Fibroblast of lung (primary cell): ENCODE results near the gene ZNF69. TPM values are rescaled to one million over a fixed set of nuclear protein-coding genes. Genes with fewer than 3 reads are reported as not detected.

Experiments used
- DNase-seq, 2 donors: peaks; one replicate each; pipeline versions ENCODE4 v3.0.0 to v3.0.0-alpha.2; 2010; ENCODE audit warnings: low read depth in 2 of 2
- H2AFZ ChIP-seq: 2 replicates; pipeline ENCODE4 v1.5.1; 2012; ENCODE audit warnings: low read length, control low read depth, inconsistent platforms
- H3K27ac ChIP-seq: 2 replicates; pipeline ENCODE4 v1.5.1; 2011; ENCODE audit warnings: low read length, control low read depth; ENCODE audit not compliant: insufficient read depth
- H3K27me3 ChIP-seq: 2 replicates; pipeline ENCODE4 v1.5.1; 2011; ENCODE audit warnings: mild to moderate bottlenecking, low read length; ENCODE audit not compliant: control insufficient read depth, insufficient read depth
- H3K36me3 ChIP-seq: 2 replicates; pipeline ENCODE4 v1.5.1; 2011; ENCODE audit warnings: low read length; ENCODE audit not compliant: control insufficient read depth, insufficient read depth
- H3K4me1 ChIP-seq: 2 replicates; pipeline ENCODE4 v1.5.1; 2011; ENCODE audit warnings: low read length; ENCODE audit not compliant: control insufficient read depth, insufficient read depth; ENCODE audit errors: extremely low read depth
- H3K4me2 ChIP-seq: 2 replicates; pipeline ENCODE4 v1.5.1; 2011; ENCODE audit warnings: low read length, control low read depth; ENCODE audit not compliant: insufficient read depth; ENCODE audit errors: extremely low read depth
- H3K4me3 ChIP-seq, 4 experiments: fragments of 200-600 bp in 1 of 4; sonication (generic) in 1 of 4; replicated peaks in 1 of 4; 2 replicates each; pipeline ENCODE4 v1.5.1; 2011 to 2016; ENCODE audit warnings: low read length in 4 of 4, low read depth in 3 of 4, mild to moderate bottlenecking in 3 of 4, control low read depth in 2 of 4, inconsistent platforms in 1 of 4, mixed read lengths in 1 of 4; ENCODE audit not compliant: insufficient read depth in 1 of 4; ENCODE audit errors: control extremely low read depth in 1 of 4
- H3K79me2 ChIP-seq: 2 replicates; pipeline ENCODE4 v1.5.1; 2012; ENCODE audit warnings: mild to moderate bottlenecking, low read length, inconsistent platforms; ENCODE audit not compliant: control insufficient read depth, insufficient read depth
- H3K9ac ChIP-seq: 2 replicates; pipeline ENCODE4 v1.5.1; 2011; ENCODE audit warnings: mild to moderate bottlenecking, low read length, control low read depth; ENCODE audit not compliant: insufficient read depth
- H3K9me3 ChIP-seq: 2 replicates; pipeline ENCODE4 v1.5.1; 2012; ENCODE audit warnings: low read depth, low read length; ENCODE audit not compliant: control insufficient read depth, insufficient read depth
- H4K20me1 ChIP-seq: 2 replicates; pipeline ENCODE4 v1.5.1; 2011; ENCODE audit warnings: low read length; ENCODE audit not compliant: control insufficient read depth, insufficient read depth; ENCODE audit errors: extremely low read depth
- EZH2 ChIP-seq: IDR thresholded peaks from 2 replicates; pipeline ENCODE4 v1.5.1; 2012; ENCODE audit warnings: low read length, control low read depth, mild to moderate bottlenecking; ENCODE audit errors: missing control alignments
- polyA plus RNA-seq, 2 donors: library from polyadenylated mRNA; depleted of rRNA in 1 of 2; stranded (reverse) in 1 of 2; unstranded in 1 of 2; fragments of >200 nt; gene quantifications; 2 replicates each; pipeline ENCODE4 v1.2.1, GENCODE V29; 2011 to 2012; ENCODE audit warnings: missing spikeins in 1 of 2
- total RNA-seq: library from RNA; depleted of rRNA; stranded (reverse); fragments of >200 nt; gene quantifications from 2 replicates; pipeline ENCODE4 v1.2.1, GENCODE V29; 2014
- TF ChIP-seq, protein P1 (sequence below), 2 donors: IDR thresholded peaks in 1 of 2; conservative IDR thresholded peaks in 1 of 2; 1 replicate in 1 of 2; 2 replicates in 1 of 2; pipeline ENCODE4 v1.5.1; 2011 to 2012; ENCODE audit warnings: low read length in 2 of 2, control low read depth in 1 of 2, inconsistent platforms in 1 of 2, low read depth in 1 of 2, mild to moderate bottlenecking in 1 of 2

Gene ZNF69
- total and polyA plus RNA-seq, 2 donors (not counting 1 experiment from before 2014, with no cell fraction given) = 1.7 to 7.1 TPM

DNA sequence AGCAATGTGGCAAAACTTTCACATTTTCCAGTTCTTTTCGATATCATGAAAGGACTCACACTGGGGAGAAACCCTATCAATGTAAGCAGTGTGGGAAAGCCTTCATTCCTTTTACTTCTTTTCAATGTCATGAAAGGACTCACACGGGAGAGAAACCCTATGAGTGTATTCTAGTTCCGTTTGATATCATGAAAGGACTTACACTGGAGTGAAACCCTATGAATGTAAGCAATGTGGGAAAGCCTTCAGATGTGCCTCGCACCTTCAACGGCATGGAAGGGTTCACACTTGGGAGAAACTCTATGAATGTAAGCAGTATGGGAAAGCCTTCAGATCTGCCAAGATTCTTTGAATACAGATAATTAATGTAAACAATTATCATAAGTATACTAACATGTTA is 62.7 kb downstream of the ZNF69 start:
- Histone ChIP-seq H4K20me1 (no peaks in the 10 kb centered on the region), H3K4me2 (no peak overlapping the region), H3K27ac (no peak overlapping the region), H3K36me3 (peaks cover 5% of the 10 kb centered on the region), H3K79me2 (no peaks in the 10 kb centered on the region), H3K27me3 (no peaks in the 10 kb centered on the region), H3K4me3 (no peak overlapping the region), H3K4me1 (no peaks in the 10 kb centered on the region), H3K9ac (no peak overlapping the region), H2AFZ (no peak overlapping the region), H3K9me3 (peaks cover 20% of the 10 kb centered on the region)
- TF ChIP-seq, protein P1, sequence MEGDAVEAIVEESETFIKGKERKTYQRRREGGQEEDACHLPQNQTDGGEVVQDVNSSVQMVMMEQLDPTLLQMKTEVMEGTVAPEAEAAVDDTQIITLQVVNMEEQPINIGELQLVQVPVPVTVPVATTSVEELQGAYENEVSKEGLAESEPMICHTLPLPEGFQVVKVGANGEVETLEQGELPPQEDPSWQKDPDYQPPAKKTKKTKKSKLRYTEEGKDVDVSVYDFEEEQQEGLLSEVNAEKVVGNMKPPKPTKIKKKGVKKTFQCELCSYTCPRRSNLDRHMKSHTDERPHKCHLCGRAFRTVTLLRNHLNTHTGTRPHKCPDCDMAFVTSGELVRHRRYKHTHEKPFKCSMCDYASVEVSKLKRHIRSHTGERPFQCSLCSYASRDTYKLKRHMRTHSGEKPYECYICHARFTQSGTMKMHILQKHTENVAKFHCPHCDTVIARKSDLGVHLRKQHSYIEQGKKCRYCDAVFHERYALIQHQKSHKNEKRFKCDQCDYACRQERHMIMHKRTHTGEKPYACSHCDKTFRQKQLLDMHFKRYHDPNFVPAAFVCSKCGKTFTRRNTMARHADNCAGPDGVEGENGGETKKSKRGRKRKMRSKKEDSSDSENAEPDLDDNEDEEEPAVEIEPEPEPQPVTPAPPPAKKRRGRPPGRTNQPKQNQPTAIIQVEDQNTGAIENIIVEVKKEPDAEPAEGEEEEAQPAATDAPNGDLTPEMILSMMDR (conservative IDR thresholded peaks at IDR 0.05 in 1 of 2, IDR thresholded peaks at IDR 0.05 in 1 of 2; ENCODE audit: low read depth in 1 of 2, low read length in 2 of 2) = no peak
- no peak for TF ChIP-seq EZH2
- no peak for DNase-seq

Other genes starting within 250 kb of the ZNF69 start
- 4.9 and 5.3 TPM in 2 replicates for gene ZNF823, start 148.8 kb upstream of the ZNF69 start, total RNA-seq
- 3.3 and 3.4 TPM in 2 replicates for gene ZNF823, start 148.8 kb upstream of the ZNF69 start, polyA plus RNA-seq
- gene ZNF441, start 120.8 kb upstream of the ZNF69 start, total RNA-seq = 11.8 and 21.1 TPM in 2 replicates
- gene ZNF441, start 120.8 kb upstream of the ZNF69 start, polyA plus RNA-seq = 3.2 and 5.4 TPM in 2 replicates
- 3.3 and 5.8 TPM in 2 replicates for gene ZNF491, start 89.3 kb upstream of the ZNF69 start, total RNA-seq
- 1.2 and 1.7 TPM in 2 replicates for gene ZNF491, start 89.3 kb upstream of the ZNF69 start, polyA plus RNA-seq
- gene ZNF440, start 73.5 kb upstream of the ZNF69 start, total RNA-seq = 6.9 and 11.1 TPM in 2 replicates
- 3.7 and 4.6 TPM in 2 replicates for gene ZNF440, start 73.5 kb upstream of the ZNF69 start, polyA plus RNA-seq
- 4.9 and 9.4 TPM in 2 replicates for gene ZNF439, start 39.1 kb upstream of the ZNF69 start, total RNA-seq
- gene ZNF439, start 39.1 kb upstream of the ZNF69 start, polyA plus RNA-seq = 3.1 and 3.8 TPM in 2 replicates
- gene ZNF700, start 37.3 kb downstream of the ZNF69 start, total RNA-seq = 7.4 and 12.4 TPM in 2 replicates
- 3.9 and 5.7 TPM in 2 replicates for gene ZNF700, start 37.3 kb downstream of the ZNF69 start, polyA plus RNA-seq
- gene ZNF763, start 77.3 kb downstream of the ZNF69 start, total RNA-seq = 1.3 and 2.5 TPM in 2 replicates
- gene ZNF763, start 77.3 kb downstream of the ZNF69 start, polyA plus RNA-seq = 0.94 and 1.6 TPM in 2 replicates
- 5.1 and 8.9 TPM in 2 replicates for gene ZNF433, start 147.9 kb downstream of the ZNF69 start, total RNA-seq
- gene ZNF433, start 147.9 kb downstream of the ZNF69 start, polyA plus RNA-seq = 2.6 and 2.9 TPM in 2 replicates
- under 0.01 TPM in 1 of 2 replicates, not detected in the other for gene ZNF878, start 165.2 kb downstream of the ZNF69 start, total RNA-seq
- 0.07 and 0.16 TPM in 2 replicates for gene ZNF878, start 165.2 kb downstream of the ZNF69 start, polyA plus RNA-seq
- 8.2 and 15.4 TPM in 2 replicates for gene ZNF844, start 176.9 kb downstream of the ZNF69 start, total RNA-seq
- 4.2 and 4.7 TPM in 2 replicates for gene ZNF844, start 176.9 kb downstream of the ZNF69 start, polyA plus RNA-seq